ENCODE measurements around the gene CFD.
"Not testable (repeated sequence)": the region's sequence is repeated elsewhere in the genome, so short reads cannot be mapped to it uniquely, and the experiment has no call there.

Gene CFD

GRCh38 chr19:858868-859843, at the start of gene CFD:
TSS of gene CFD (plus strand) at chr19:859664. CDS start at chr19:859690, 26 bp downstream.
- DNase-seq, result peak; percentile 78

GRCh38 chr19:810077-810855, 49.2 kb upstream of the CFD start:
- DNase-seq, result no peak

DNA sequence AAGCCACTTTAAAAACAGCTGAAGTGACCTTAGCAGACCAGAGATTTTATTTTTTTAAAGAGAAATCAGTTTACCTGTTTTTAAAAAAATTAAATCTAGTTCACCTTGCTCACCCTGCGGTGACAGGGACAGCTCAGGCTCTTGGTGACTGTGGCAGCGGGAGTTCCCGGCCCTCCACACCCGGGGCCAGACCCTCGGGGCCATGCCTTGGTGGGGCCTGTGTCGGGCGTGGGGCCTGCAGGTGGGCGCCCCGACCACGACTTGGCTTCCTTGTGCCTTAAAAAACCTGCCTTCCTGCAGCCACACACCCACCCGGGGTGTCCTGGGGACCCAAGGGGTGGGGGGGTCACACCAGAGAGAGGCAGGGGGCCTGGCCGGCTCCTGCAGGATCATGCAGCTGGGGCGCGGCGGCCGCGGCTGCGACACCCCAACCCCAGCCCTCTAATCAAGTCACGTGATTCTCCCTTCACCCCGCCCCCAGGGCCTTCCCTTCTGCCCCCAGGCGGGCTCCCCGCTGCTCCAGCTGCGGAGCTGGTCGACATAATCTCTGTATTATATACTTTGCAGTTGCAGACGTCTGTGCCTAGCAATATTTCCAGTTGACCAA, 48.5 kb upstream of the CFD start:
- no peak for DNase-seq

DNA sequence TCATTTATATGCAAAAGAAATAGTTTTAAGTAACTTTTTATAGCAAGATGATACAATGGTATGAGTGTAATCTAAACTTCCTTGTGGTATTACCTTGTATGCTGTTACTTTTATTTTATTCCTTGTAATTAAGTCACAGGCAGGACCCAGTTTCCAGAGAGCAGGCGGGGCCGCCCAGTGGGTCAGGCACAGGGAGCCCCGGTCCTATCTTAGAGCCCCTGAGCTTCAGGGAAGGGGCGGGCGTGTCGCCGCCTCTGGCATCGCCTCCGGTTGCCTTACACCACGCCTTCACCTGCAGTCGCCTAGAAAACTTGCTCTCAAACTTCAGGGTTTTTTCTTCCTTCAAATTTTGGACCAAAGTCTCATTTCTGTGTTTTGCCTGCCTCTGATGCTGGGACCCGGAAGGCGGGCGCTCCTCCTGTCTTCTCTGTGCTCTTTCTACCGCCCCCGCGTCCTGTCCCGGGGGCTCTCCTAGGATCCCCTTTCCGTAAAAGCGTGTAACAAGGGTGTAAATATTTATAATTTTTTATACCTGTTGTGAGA, 47.9 kb upstream of the CFD start:
- DNase-seq, result no peak

DNA sequence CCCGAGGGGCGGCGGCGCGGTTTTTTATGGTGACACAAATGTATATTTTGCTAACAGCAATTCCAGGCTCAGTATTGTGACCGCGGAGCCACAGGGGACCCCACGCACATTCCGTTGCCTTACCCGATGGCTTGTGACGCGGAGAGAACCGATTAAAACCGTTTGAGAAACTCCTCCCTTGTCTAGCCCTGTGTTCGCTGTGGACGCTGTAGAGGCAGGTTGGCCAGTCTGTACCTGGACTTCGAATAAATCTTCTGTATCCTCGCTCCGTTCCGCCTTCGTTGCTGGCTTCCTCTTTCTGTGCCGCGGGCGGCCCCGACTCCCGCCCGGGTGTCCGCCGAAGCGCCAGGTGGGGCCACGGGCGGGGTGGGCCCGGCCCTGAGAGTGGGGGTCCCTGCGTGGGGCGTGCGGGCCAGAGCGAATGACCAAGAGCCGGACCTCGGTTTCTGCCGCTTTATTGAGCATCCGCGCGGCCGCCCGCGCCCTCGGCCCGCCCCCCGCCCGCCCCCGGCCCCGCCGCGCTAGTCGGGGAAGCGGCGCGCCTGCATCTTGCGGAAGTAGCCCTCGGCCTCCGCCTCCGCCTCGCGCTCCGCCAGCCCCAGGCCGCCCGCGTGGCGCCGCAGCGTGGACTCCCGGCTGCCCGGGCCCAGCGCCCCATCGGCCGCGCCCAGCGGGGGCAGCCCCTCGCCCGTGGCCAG, 47.3 kb upstream of the CFD start:
- DNase-seq, result no peak

DNA sequence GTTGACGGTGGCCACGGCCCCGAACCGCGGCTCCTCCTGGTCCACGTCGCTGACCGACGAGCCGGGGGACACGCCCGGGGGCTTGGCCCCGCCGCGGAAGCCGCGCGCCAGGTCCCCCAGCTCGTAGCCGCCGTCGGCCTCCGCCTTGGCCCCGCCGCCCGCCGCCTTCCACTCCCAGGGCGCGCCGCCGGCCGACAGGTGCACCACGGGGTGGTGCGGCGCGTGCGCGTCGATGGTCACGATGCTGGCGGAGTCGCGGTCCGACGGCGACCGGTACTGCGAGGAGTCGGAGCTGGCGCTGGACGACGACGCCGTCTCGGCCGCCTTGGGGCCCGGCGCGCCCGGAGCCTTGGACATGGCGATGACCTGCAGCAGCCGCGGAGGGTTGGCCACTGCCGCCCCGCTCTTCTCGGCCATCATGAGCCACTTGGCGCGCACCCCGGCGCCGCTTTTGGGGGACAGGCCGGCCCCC, 46.7 kb upstream of the CFD start:
- no peak for DNase-seq

DNA sequence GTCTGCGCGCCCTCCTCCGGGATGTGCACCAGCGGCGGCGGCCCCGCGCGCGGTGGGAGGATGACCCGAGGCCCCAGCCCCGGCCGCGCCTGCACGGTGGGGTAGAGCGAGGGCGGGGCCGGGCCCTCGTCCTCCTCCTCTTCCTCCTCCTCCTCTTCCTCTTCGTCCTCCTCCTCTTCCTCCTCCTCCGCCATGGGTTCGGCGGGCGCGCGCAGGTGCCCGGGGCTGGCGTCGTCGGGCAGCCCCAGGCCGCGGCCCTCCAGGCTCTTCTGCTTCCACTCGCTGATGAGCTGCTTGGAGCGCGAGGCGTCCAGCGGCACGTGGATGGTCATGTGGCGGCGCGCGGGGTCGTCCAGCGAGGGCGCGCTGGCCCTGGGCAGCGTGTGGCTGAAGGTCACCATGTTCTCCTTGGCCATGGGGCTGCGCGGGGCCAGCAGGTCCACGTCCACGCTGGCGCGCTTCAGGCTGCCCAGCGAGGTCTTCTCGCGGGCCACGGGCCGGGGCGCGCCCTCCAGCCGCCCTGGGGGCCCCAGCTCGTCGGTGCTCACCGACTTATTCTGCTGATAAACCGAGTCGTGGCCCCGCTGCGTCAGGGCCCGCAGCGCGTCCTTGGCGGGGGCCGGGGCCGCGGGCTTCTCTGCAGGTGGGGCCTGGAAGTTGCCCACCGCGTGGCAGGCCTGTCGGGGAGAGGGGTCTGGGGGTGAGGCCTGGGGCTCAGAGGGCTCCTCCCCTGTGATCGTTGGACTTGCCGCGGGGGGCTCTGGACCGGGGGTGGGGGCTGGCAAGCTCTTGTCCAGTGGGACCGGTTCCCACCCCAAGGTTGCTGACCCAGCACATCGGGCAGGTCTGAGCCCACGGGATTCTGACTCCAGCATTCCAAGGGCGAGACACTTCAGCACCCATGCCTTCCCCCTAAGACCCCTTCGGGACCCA, 46.0 kb upstream of the CFD start:
- no peak for DNase-seq

DNA sequence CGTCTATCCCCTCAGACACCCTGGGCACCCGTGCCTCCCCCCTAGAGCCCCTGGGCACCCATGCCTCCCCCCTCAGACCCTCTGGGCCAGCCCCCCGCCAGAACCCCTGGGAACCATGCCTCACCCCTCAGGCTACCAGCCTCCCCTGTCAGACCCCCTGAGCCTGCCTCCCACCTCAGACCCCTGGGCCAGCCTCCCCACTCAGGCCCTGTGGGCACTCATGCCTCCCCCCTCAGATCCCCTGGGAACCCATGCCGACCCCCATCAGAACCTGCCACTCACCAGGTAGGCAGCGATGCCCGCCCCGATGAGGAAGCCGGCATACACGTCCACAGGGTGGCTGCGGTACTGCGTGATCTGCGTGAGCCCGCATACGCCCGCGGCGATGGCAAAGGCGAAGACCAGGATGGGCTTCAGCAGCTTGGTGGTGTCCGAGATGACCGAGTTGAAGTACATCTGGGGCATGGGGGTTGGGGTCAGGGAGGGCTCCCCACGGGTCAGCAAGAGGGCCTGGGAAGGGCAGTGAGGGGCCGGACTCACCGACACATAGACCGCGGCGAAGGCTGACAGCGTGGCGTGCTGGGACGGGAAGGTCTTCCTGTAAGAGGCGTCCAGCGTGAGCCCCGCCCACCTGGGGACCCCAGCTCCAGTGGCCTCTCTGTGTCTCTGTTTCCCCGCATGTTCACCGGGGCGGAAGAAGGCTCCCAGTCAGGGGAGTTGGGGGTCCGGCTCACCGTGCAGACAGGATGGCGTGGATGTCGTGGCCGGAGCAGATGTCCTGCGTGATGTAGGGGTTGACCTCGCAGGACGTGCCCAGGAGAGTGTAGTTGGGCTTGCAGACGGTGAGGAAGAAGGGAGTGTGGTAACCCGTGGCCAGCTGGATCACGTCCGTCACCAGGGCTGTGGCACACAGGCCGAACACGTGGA, 45.0 kb upstream of the CFD start:
- no peak for DNase-seq

DNA sequence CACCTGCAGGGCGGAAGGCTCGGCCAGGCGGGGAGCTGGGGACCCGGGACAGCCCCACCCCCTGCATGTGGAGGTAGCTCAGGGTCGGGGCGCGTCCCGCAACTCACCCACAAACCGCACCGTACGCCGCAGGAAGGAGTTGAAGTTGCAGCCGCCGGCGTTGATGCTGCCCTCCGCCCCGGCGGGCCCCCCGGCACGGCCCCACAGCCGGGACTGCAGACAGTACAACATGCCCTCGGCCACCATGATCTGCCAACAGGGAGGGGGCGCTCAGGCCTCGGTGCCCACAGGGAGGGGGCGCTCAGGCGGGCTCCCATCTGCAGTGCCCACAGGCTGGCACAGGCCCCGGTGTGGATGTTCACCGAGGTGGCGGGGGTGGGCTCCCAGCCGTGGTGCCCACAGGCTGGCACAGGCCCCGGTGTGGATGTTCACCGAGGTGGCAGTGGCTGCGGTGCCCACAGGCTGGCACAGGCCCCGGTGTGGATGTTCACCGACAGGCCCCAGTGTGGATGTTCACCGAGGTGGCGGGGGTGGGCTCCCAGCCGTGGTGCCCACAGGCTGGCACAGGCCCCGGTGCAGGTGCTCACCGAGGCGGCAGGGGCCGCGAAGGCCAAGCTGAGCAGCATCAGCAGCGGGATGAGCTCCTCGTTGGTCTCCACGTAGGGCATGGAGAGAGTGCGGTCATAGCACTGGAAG, 44.2 kb upstream of the CFD start:
- no peak for DNase-seq

DNA sequence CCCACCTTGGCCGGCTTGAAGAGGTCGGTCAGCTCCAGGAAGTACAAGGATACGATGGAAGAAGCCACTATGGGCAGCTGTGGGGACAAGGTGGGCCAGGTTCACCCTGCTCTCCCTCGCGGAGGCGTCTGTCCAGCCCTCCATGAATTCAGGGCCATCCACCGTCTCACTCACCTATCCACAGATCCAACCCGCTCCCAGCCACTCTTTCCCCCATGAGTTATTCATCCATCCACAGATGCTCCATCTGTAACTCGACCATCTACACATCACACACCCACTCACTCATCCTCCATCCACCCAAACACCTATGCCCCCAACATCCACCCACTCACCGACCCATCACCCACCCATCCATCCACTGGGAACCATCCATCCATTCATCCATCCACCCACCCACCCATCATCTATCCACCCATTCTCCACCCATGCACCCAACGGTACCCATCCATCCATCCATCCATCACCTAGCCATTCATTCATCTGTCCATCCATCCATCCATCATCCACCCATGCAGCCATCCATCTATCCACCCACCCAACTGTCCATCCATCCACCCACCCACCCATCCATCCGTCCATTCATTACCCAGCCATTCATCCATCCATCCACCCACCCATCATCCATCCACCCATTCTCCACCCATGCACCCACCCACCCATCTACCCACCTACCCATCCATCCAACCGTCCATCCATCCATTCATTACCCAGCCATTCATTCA, 43.5 kb upstream of the CFD start:
- DNase-seq, result no peak

GRCh38 chr19:816500-816857, 43.0 kb upstream of the CFD start:
- DNase-seq, result no peak

DNA sequence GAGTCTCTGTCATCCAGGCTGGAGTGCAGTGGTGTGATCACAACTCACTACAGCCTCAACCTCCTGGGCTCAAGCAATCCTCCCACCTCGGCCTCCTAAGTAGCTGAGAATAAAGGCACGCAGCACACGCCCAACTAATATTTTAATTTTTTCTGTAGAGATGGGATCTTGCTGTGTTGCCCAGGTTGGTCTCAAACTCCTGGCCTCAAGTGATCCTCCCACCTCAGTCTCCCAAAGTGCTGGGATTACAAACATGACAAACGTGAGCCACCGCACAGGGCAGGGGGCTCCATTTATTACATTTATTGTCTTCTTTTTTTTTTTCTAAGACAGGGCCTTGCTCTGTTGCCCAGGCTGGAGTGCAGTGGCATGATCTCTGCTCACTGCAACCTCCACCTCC, 39.3 kb upstream of the CFD start:
- not testable (repeated sequence) for DNase-seq

- DNase-seq, result no peak
Measured at GRCh38 chr19:821231-821824, 38.1 kb upstream of the CFD start.

DNA sequence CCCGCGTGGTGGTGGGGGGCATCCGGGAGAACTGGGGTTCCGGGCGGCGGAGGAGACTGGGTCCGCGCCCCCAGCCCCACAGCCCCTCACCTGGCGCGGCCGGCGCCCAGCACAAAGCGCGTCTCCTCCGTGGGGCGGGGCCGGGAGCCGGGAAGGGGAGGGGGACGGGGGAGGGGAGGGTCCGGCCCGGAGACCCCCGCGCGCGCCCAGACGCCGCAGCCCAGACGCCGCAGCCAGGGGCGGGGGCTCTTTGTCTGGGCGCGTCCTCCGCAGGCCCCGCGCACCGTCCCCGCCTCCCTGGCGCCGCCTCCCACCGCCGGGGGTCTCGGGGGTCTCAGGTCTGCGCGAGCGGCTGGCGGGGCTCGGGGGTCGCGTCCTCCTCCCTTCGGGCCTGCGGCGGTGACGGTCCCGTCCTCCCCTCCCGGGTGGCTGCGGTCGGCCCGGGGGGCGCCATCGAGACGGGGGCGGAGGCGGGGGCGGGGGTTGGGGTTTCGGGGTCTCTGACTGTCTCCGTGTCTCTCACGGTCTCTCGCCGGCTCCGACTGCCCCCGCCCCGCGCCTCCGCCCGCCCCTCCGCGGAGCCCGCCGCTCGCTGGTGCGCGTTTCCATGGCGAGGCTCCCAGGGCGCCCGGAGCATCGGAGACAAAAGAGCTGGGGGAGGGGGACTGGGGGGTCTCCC, 37.5 kb upstream of the CFD start, which contains the start of gene PLPPR3:
Gene PLPPR3, minus strand, starts transcription at position 131 of the 679 bp plus-strand sequence. CDS start 396 bp downstream, outside the sequence.
- DNase-seq, result peak; percentile 35

DNA sequence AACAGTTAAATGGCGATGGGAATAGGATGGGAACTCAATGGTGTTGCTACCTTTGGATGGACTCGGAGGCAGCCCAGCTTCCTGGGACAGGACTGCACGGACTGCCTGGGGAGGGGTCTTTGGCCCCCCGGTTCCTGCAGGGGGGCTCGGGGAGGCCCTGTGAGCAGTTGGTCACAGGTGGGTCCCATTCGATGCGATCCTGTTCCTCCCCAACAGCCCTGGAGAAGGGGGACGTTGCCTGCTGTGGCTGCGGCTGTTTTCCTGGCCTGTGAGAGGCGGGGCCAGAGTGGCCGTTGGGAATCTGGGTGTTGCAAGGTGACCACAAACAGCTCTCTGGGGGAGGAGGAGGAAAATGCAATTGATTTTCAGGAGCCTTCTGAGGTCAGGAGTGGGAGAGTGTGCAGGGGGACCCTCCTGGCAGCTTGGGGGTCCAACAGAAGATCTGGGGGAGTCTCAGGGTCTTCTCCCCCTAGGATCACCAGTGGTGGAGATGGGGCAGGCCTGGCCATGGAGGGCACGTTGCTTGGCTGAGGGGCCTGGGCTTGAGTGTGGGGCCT, 35.8 kb upstream of the CFD start:
- peak; percentile 61 for DNase-seq

GRCh38 chr19:824885-825284, 34.6 kb upstream of the CFD start:
- peak; percentile 36 for DNase-seq

Data from GF-D8 (cell line).